GM13976 (cell line): Measurements from ENCODE around the gene BTAF1.

Experiments
- DNase-seq: peaks from one replicate; pipeline ENCODE4 v3.0.0; 2012; ENCODE audit warnings: low spot score
- CTCF ChIP-seq: IDR thresholded peaks from 2 replicates; pipeline ENCODE4 v1.5.1; 2012; ENCODE audit warnings: borderline replicate concordance, mild to moderate bottlenecking; ENCODE audit not compliant: insufficient read depth; ENCODE audit errors: extremely low read depth, missing control alignments, control extremely low read depth
- in situ Hi-C: fragments of 300-500 bp; cut with MboI; formaldehyde crosslinking; loops from one replicate; pipeline ENCODE4 v1.12.0; 2022; ENCODE audit warnings: low sequenced_read_pairs, mixed read lengths, inconsistent platforms; ENCODE audit not compliant: unreplicated experiment

Gene BTAF1

GRCh38 chr10:91976317-91977051, 52.9 kb downstream of the BTAF1 start:
- in situ Hi-C loops: no loop called here

GRCh38 chr10:91977491-91977890, 53.9 kb downstream of the BTAF1 start:
- TF ChIP-seq CTCF: no peak
- in situ Hi-C loops: no loop called here
- no peak for DNase-seq

More at GRCh38 chr10:91976317-91977051, 52.9 kb downstream of the BTAF1 start:
- no peak for DNase-seq
- no peak for TF ChIP-seq CTCF

- no peak for TF ChIP-seq CTCF
- in situ Hi-C loops: no loop called here
- DNase-seq: no peak
Observed at GRCh38 chr10:91978585-91978984, 55.0 kb downstream of the BTAF1 start.

GRCh38 chr10:91980319-91980718, 56.7 kb downstream of the BTAF1 start:
- DNase-seq: no peak
- in situ Hi-C loops: no loop called here
- TF ChIP-seq CTCF: no peak

GRCh38 chr10:91983416-91983815, 59.8 kb downstream of the BTAF1 start:
- in situ Hi-C loops: no loop called here
- TF ChIP-seq CTCF: no peak
- no peak for DNase-seq

- no peak for TF ChIP-seq CTCF
- no peak for DNase-seq
- in situ Hi-C loops: no loop called here
Observed at GRCh38 chr10:91987397-91988037, 63.9 kb downstream of the BTAF1 start.
